Neural cell (in vitro differentiated cells): ENCODE data around the gene PCSK9. TPM values are rescaled to one million over a fixed set of nuclear protein-coding genes. Genes with fewer than 3 reads are reported as not detected.

Experiments
- H2AFZ ChIP-seq: fragments of 200-600, 300-800 bp; sonication (generic), shearing (Covaris generic); 2 replicates; pipeline ENCODE4 v1.6.0; 2014; ENCODE audit warnings: low read depth, mild to moderate bottlenecking, antibody characterized with exemption, low read length, moderate library complexity
- H3F3A ChIP-seq: fragments of 200-600 bp; shearing (Covaris generic); 2 replicates; pipeline ENCODE4 v1.6.1; 2016; ENCODE audit warnings: mild to moderate bottlenecking, moderate library complexity, mixed read lengths, antibody characterized with exemption, low read length; ENCODE audit not compliant: insufficient read depth, poor library complexity, severe bottlenecking
- H3K27ac ChIP-seq: fragments of 200-600, 300-800 bp; sonication (generic), shearing (Covaris generic); 2 replicates; pipeline ENCODE4 v1.5.1; 2014; ENCODE audit warnings: mild to moderate bottlenecking, low read length, moderate library complexity
- H3K27me3 ChIP-seq: fragments of 300-800, 200-600 bp; sonication (generic), shearing (Covaris generic); 2 replicates; pipeline ENCODE4 v1.6.0; 2014; ENCODE audit warnings: mild to moderate bottlenecking, low read depth, low read length, moderate library complexity; ENCODE audit not compliant: insufficient read depth
- H3K36me3 ChIP-seq: fragments of 300-800, 200-600 bp; sonication (generic), shearing (Covaris generic); 2 replicates; pipeline ENCODE4 v1.5.1; 2014; ENCODE audit warnings: mild to moderate bottlenecking, antibody characterized with exemption, low read length, moderate library complexity; ENCODE audit not compliant: insufficient read depth
- H3K4me2 ChIP-seq: fragments of 300-800, 200-600 bp; sonication (generic), shearing (Covaris generic); 2 replicates; pipeline ENCODE4 v1.6.0; 2014; ENCODE audit warnings: mild to moderate bottlenecking, low read length
- H3K4me3 ChIP-seq: fragments of 300-800, 200-600 bp; sonication (generic), shearing (Covaris generic); 2 replicates; pipeline ENCODE4 v1.5.1; 2014; ENCODE audit warnings: mild to moderate bottlenecking, low read length, moderate library complexity
- H3K79me2 ChIP-seq: fragments of 200-600 bp; shearing (Covaris generic); replicated peaks from 2 replicates; pipeline ENCODE4 v1.6.0; 2014; ENCODE audit warnings: mild to moderate bottlenecking, low read length, moderate library complexity; ENCODE audit not compliant: insufficient read depth
- H3K9ac ChIP-seq: fragments of 300-800, 200-600 bp; sonication (generic), shearing (Covaris generic); 2 replicates; pipeline ENCODE4 v1.6.1; 2016; ENCODE audit warnings: mild to moderate bottlenecking, low read length, mixed read lengths
- H3K9me2 ChIP-seq: fragments of 200-600 bp; shearing (Covaris generic); 2 replicates; pipeline ENCODE4 v1.6.1; 2016; ENCODE audit warnings: mild to moderate bottlenecking, low read length, mixed read lengths; ENCODE audit not compliant: insufficient read depth
- H3K9me3 ChIP-seq: fragments of 200-600, 300-800 bp; sonication (generic), shearing (Covaris generic); 2 replicates; pipeline ENCODE4 v1.6.1; 2016; ENCODE audit warnings: mild to moderate bottlenecking, mixed run types, low read length, moderate library complexity, mixed read lengths
- H4K20me1 ChIP-seq: fragments of 200-600 bp; shearing (Covaris generic); 2 replicates; pipeline ENCODE4 v1.6.1; 2016; ENCODE audit warnings: mild to moderate bottlenecking, mixed run types; ENCODE audit not compliant: insufficient read depth
- CTCF ChIP-seq: fragments of 450-650 bp; IDR thresholded peaks from 2 replicates; pipeline ENCODE4 v1.5.1; 2014; ENCODE audit warnings: antibody characterized with exemption, mild to moderate bottlenecking, moderate library complexity; ENCODE audit not compliant: poor library complexity, severe bottlenecking
- EP300 ChIP-seq: fragments of 450-650 bp; conservative IDR thresholded peaks from 2 replicates; pipeline ENCODE4 v1.6.1; 2014; ENCODE audit warnings: antibody characterized with exemption, mild to moderate bottlenecking, moderate library complexity; ENCODE audit not compliant: poor library complexity, severe bottlenecking
- EZH2 ChIP-seq: fragments of 200-600, 300-800 bp; shearing (Covaris generic), sonication (generic); IDR thresholded peaks from 2 replicates; pipeline ENCODE4 v1.6.1; 2014; ENCODE audit warnings: antibody characterized with exemption, low read length, borderline replicate concordance, mild to moderate bottlenecking; ENCODE audit not compliant: insufficient read depth, poor library complexity, severe bottlenecking
- MXI1 ChIP-seq: fragments of 450-650 bp; conservative IDR thresholded peaks from 2 replicates; pipeline ENCODE4 v1.6.1; 2014; ENCODE audit warnings: antibody characterized with exemption, mild to moderate bottlenecking; ENCODE audit not compliant: poor library complexity, severe bottlenecking
- POLR2AphosphoS5 ChIP-seq: IDR thresholded peaks from 2 replicates; pipeline ENCODE4 v1.6.1; 2012
- RAD21 ChIP-seq: fragments of 450-650 bp; conservative IDR thresholded peaks from 2 replicates; pipeline ENCODE4 v1.6.1; 2014; ENCODE audit warnings: antibody characterized with exemption, mild to moderate bottlenecking, moderate library complexity
- REST ChIP-seq: IDR thresholded peaks from 2 replicates; pipeline ENCODE4 v1.6.1; 2012; ENCODE audit warnings: borderline replicate concordance
- SMC3 ChIP-seq: fragments of 450-650 bp; conservative IDR thresholded peaks from 2 replicates; pipeline ENCODE4 v1.6.1; 2014; ENCODE audit warnings: antibody characterized with exemption, mild to moderate bottlenecking, moderate library complexity; ENCODE audit not compliant: poor library complexity
- TAF1 ChIP-seq: IDR thresholded peaks from 2 replicates; pipeline ENCODE4 v1.6.1; 2012; ENCODE audit warnings: low read depth
- polyA plus RNA-seq: library from polyadenylated mRNA; depleted of rRNA; stranded (reverse); fragments of >200 nt; gene quantifications from 2 replicates; pipeline ENCODE4 v1.2.3, GENCODE V29; 2014

Gene PCSK9
- polyA plus RNA-seq, 1 donor from 2014 or later = not detected

- Histone ChIP-seq H3K27me3 (peaks cover 2% of the 10 kb centered on the region), H3K9me2 (no peaks in the 10 kb centered on the region), H3K79me2 (no peaks in the 10 kb centered on the region), H3K27ac (no peak overlapping the region), H3K36me3 (no peaks in the 10 kb centered on the region), H4K20me1 (no peaks in the 10 kb centered on the region), H3K9ac (no peak overlapping the region), H3K9me3 (no peaks in the 10 kb centered on the region), H2AFZ (no peak overlapping the region), H3F3A (no peaks in the 10 kb centered on the region), H3K4me2 (no peak overlapping the region), H3K4me3 (no peak overlapping the region)
- TF ChIP-seq REST (no peak), MXI1 (no peak), RAD21 (no peak), EP300 (no peak), POLR2AphosphoS5 (no peak), SMC3 (no peak), TAF1 (no peak), EZH2 (no peak), CTCF (no peak)
Measured at GRCh38 chr1:54990916-54991315, 48.4 kb upstream of the PCSK9 start.

- no peaks in the 10 kb centered on the region for H3K79me2 ChIP-seq
- no peaks in the 10 kb centered on the region for H3K36me3 ChIP-seq
- no peaks in the 10 kb centered on the region for H4K20me1 ChIP-seq
- H3K27me3 ChIP-seq = peaks cover 12% of the 10 kb centered on the region
- H3K9ac ChIP-seq = no peak overlapping the region
- no peak overlapping the region for H2AFZ ChIP-seq
- H3K9me2 ChIP-seq = no peaks in the 10 kb centered on the region
- no peak overlapping the region for H3K4me3 ChIP-seq
- H3K9me3 ChIP-seq = peaks cover 1% of the 10 kb centered on the region
- no peak overlapping the region for H3K27ac ChIP-seq
- no peaks in the 10 kb centered on the region for H3F3A ChIP-seq
- no peak overlapping the region for H3K4me2 ChIP-seq
- no peak for TF ChIP-seq TAF1
- TF ChIP-seq RAD21 = no peak
- TF ChIP-seq REST = no peak
- TF ChIP-seq MXI1 = no peak
- no peak for TF ChIP-seq CTCF
- no peak for TF ChIP-seq EP300
- no peak for TF ChIP-seq POLR2AphosphoS5
- no peak for TF ChIP-seq SMC3
- TF ChIP-seq EZH2 = no peak
Measured at GRCh38 chr1:54991939-54992338, 47.4 kb upstream of the PCSK9 start.
